GM06990 (cell line): ENCODE data around the gene TEX51.

Source experiments
- DNase-seq: peaks from one replicate; pipeline ENCODE4 v3.0.0-alpha.2; 2011; ENCODE audit not compliant: insufficient read length; ENCODE audit errors: extremely low read depth
- H3K27me3 ChIP-seq: replicated peaks from 2 replicates; pipeline ENCODE4 v1.6.0; 2011; ENCODE audit warnings: low read length; ENCODE audit not compliant: control insufficient read depth, insufficient read depth
- H3K36me3 ChIP-seq: 2 replicates; pipeline ENCODE4 v1.5.1; 2011; ENCODE audit warnings: low read length; ENCODE audit not compliant: control insufficient read depth, insufficient read depth
- H3K4me3 ChIP-seq: replicated peaks from 2 replicates; pipeline ENCODE4 v1.5.1; 2011; ENCODE audit warnings: low read depth, mild to moderate bottlenecking, control low read depth, low read length
- CTCF ChIP-seq: IDR thresholded peaks from 2 replicates; pipeline ENCODE4 v1.5.1; 2011; ENCODE audit warnings: low read length, control low read depth, mild to moderate bottlenecking, inconsistent platforms; ENCODE audit not compliant: insufficient read depth, poor library complexity, severe bottlenecking

Gene TEX51

GRCh38 chr2:126896471-126896870 is 2.2 kb upstream of the TEX51 start:
- TF ChIP-seq CTCF = no peak

GRCh38 chr2:126899616-126900185 is 1.0 kb downstream of the TEX51 start:
- Histone ChIP-seq H3K4me3 (no peak overlapping the region), H3K36me3 (no peaks in the 10 kb centered on the region), H3K27me3 (no peaks in the 10 kb centered on the region; the same call in none of the 2 replicates)
- TF ChIP-seq CTCF = no peak
- DNase-seq = no peak

More at GRCh38 chr2:126896471-126896870, 2.2 kb upstream of the TEX51 start:
- no peaks in the 10 kb centered on the region for H3K36me3 ChIP-seq
- H3K27me3 ChIP-seq = no peaks in the 10 kb centered on the region; the same call in none of the 2 replicates
- H3K4me3 ChIP-seq = no peak overlapping the region
- no peak for DNase-seq

- Histone ChIP-seq H3K4me3 (no peak overlapping the region), H3K36me3 (no peaks in the 10 kb centered on the region), H3K27me3 (no peaks in the 10 kb centered on the region; the same call in 1 of the 2 replicates)
- no peak for DNase-seq
- no peak for TF ChIP-seq CTCF
Measured at GRCh38 chr2:126900646-126901319, 2.1 kb downstream of the TEX51 start.

- Histone ChIP-seq H3K36me3 (no peaks in the 10 kb centered on the region), H3K4me3 (no peak overlapping the region), H3K27me3 (no peaks in the 10 kb centered on the region; the same call in 1 of the 2 replicates)
- DNase-seq = no peak
- TF ChIP-seq CTCF = no peak
Measured at GRCh38 chr2:126901459-126901858, 2.8 kb downstream of the TEX51 start.

GRCh38 chr2:126902152-126902835 is 3.6 kb downstream of the TEX51 start:
- Histone ChIP-seq H3K27me3 (no peaks in the 10 kb centered on the region; the same call in 1 of the 2 replicates), H3K4me3 (no peak overlapping the region), H3K36me3 (no peaks in the 10 kb centered on the region)
- no peak for DNase-seq
- TF ChIP-seq CTCF = no peak
